ENCODE results near the gene ERF. TPM values are rescaled to one million over a fixed set of nuclear protein-coding genes. Genes with fewer than 3 reads are reported as not detected.
A peak's percentile ranks its signal among the peaks of the same experiment; 100 is the strongest.

The ERF gene
- total and polyA plus RNA-seq, 2 donors (not counting 1 experiment from before 2014, with no cell fraction given): 48.6 to 51.5 TPM

DNA sequence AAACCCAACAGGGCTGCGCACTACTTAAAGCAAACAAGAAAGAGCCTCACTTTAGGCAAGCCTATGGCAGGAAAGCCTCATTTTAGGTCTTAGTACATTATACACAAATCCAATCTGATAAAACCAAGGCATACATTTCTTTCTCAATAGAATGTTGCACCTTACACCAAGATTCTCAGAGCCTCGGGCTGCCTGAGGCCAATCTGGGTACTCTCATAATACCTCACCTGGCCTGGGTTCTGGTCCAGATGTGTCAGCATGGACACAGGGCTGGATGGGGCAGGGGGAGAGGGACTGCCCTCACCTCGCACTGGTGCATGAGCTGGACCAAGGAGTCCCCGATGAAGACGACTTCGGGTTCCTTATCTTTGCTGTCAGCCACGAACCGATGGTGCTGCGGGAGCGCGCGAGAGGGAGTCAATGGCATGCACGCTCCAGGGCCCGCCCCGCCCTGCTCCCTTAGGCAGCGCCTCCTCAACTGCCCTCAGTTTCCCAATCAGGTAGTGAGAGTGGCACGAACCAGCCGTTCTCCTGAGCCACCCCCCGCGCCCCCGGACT, 46.8 kb upstream of the ERF start, which contains the start of gene PRR19:
PRR19 (plus strand) TSS at position 487 of the 558 bp plus-strand sequence. CDS start 7,453 bp downstream, outside the sequence.
- TF ChIP-seq, protein P1, sequence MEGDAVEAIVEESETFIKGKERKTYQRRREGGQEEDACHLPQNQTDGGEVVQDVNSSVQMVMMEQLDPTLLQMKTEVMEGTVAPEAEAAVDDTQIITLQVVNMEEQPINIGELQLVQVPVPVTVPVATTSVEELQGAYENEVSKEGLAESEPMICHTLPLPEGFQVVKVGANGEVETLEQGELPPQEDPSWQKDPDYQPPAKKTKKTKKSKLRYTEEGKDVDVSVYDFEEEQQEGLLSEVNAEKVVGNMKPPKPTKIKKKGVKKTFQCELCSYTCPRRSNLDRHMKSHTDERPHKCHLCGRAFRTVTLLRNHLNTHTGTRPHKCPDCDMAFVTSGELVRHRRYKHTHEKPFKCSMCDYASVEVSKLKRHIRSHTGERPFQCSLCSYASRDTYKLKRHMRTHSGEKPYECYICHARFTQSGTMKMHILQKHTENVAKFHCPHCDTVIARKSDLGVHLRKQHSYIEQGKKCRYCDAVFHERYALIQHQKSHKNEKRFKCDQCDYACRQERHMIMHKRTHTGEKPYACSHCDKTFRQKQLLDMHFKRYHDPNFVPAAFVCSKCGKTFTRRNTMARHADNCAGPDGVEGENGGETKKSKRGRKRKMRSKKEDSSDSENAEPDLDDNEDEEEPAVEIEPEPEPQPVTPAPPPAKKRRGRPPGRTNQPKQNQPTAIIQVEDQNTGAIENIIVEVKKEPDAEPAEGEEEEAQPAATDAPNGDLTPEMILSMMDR (IDR thresholded peaks at IDR 0.05): no peak
- ChIA-PET POLR2A (interaction anchor here (0.7 to 1.6 kb wide), 11 partner anchors 14 to 343 kb away, joined by 3 to 13 read pairs (median 4); partner anchors contain the start of genes GSK3A and RABAC1), CTCF (interaction anchor here (0.5 to 1.4 kb wide), 8 partner anchors 13 to 231 kb away, joined by 3 to 4 read pairs (median 3); partner anchors contain the start of gene POU2F2)
- 6% methylated on average over 20 of the region's 21 CpGs for WGBS (ENCODE audit: insufficient coverage)
- Histone ChIP-seq H3K27me3 (replicated peaks in 1 of 4; ENCODE audit: control extremely low read depth in 1 of 4, control insufficient read depth in 3 of 4, insufficient read depth in 4 of 4, low read length in 3 of 4) (no peaks in the 10 kb centered on the region), H3K4me3 (ENCODE audit: control extremely low read depth in 1 of 5, extremely low read depth in 1 of 5, insufficient read depth in 1 of 5, low read depth in 2 of 5, low read length in 4 of 5) (peak within 1 kb of the TSS; percentile 42 to 80 (median 66)), H2AFZ (ENCODE audit: insufficient read depth, low read depth, low read length, poor library complexity, severe bottlenecking) (peak within 1 kb of the TSS; percentile 81), H3K4me2 (replicated peaks; ENCODE audit: low read depth, low read length, poor library complexity, severe bottlenecking) (peak within 1 kb of the TSS; percentile 85), H3K27ac (ENCODE audit: low read length in 2 of 2) (peak within 1 kb of the TSS in 1 of 2 donors; percentile 3), H3K79me2 (ENCODE audit: control insufficient read depth, insufficient read depth, low read length) (no peaks in the 10 kb centered on the region), H4K20me1 (ENCODE audit: control insufficient read depth, insufficient read depth, low read length, poor library complexity, severe bottlenecking) (no peaks in the 10 kb centered on the region), H3K4me1 (ENCODE audit: control insufficient read depth in 2 of 2, insufficient read depth in 2 of 2, low read length in 2 of 2) (peaks cover 17 to 22% of the 10 kb centered on the region in 2 donors), H3K9ac (ENCODE audit: low read length) (peak within 1 kb of the TSS; percentile 75), H3K36me3 (replicated peaks in 1 of 2; ENCODE audit: control extremely low read depth in 1 of 2, control insufficient read depth in 1 of 2, extremely low read depth in 1 of 2, insufficient read depth in 2 of 2, low read length in 1 of 2) (peaks cover 0 to 2% of the 10 kb centered on the region in 2 experiments), H3K9me3 (ENCODE audit: control extremely low read depth in 1 of 3, control insufficient read depth in 2 of 3, insufficient read depth in 1 of 3, low read length in 2 of 3) (no peaks in the 10 kb centered on the region)
- DNase-seq: no peak
- peak; percentile 3 for ATAC-seq (ENCODE audit: low read depth)
- intact Hi-C loops (cut with micrococcal nuclease): loop anchor here (1.0 kb wide), 6 partner anchors 18 to 122 kb away; partner anchors contain the start of genes MEGF8 and ZNF526
- Mint-ChIP-seq H3K4me1 (peaks cover 25% of the 10 kb centered on the region), H3K27ac (peak within 1 kb of the TSS; percentile 78), H3K4me3 (peak within 1 kb of the TSS; percentile 91), H3K9me3 (ENCODE audit: insufficient read depth) (no peaks in the 10 kb centered on the region), H3K27me3 (no peaks in the 10 kb centered on the region)

DNA sequence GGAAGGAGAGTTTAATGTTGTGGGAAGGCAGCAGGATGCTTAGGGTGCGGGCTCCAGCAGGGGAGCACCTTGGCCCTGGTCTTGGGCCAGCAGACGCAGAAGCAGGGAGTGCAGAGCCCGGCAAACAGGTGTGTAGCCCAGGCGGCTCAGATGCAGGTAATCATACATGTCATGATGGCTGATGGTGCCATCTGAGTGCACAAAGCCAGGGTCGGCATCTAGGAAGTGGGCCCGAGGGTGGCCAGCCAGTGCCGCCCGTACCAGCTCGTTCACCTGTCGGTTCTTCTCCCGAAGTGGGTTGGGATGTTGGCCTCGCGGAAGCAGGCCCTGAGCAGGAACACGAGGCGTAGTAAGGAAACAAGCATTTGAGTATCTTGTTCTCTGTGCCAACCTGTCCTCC, 42.1 kb upstream of the ERF start:
- WGBS (ENCODE audit: insufficient coverage): 96% methylated on average over 11 of the region's 15 CpGs
- H3K4me1 Mint-ChIP-seq: peaks cover 16% of the 10 kb centered on the region
- no peak overlapping the region for H3K27ac Mint-ChIP-seq
- no peaks in the 10 kb centered on the region for H4K20me1 ChIP-seq (ENCODE audit: control insufficient read depth, insufficient read depth, low read length, poor library complexity, severe bottlenecking)
- H3K27ac ChIP-seq (ENCODE audit: low read length in 2 of 2): no peak overlapping the region
- H2AFZ ChIP-seq (ENCODE audit: insufficient read depth, low read depth, low read length, poor library complexity, severe bottlenecking): no peak overlapping the region
- DNase-seq: no peak
- ChIA-PET POLR2A (interaction anchor here (0.6 to 0.8 kb wide), 3 partner anchors 26 to 196 kb away, joined by 3 to 8 read pairs (median 4); no protein-coding TSS in a partner anchor), CTCF (interaction anchor here (0.8 to 2.0 kb wide), 13 partner anchors 9 to 197 kb away, joined by 3 to 12 read pairs (median 3); partner anchors contain the start of gene POU2F2)
- H3K27me3 Mint-ChIP-seq: no peaks in the 10 kb centered on the region
- intact Hi-C loops (cut with micrococcal nuclease): loop anchor here (5.0 kb wide), 1 partner anchor 115 kb away; no protein-coding TSS in a partner anchor
- H3K4me3 ChIP-seq (ENCODE audit: control extremely low read depth in 1 of 5, extremely low read depth in 1 of 5, insufficient read depth in 1 of 5, low read depth in 2 of 5, low read length in 4 of 5): no peak overlapping the region
- H3K27me3 ChIP-seq (replicated peaks in 1 of 4; ENCODE audit: control extremely low read depth in 1 of 4, control insufficient read depth in 3 of 4, insufficient read depth in 4 of 4, low read length in 3 of 4): no peaks in the 10 kb centered on the region
- H3K4me2 ChIP-seq (replicated peaks; ENCODE audit: low read depth, low read length, poor library complexity, severe bottlenecking): no peak overlapping the region
- H3K4me3 Mint-ChIP-seq: no peak overlapping the region
- no peaks in the 10 kb centered on the region for H3K9me3 Mint-ChIP-seq (ENCODE audit: insufficient read depth)
- H3K4me1 ChIP-seq (ENCODE audit: control insufficient read depth in 2 of 2, insufficient read depth in 2 of 2, low read length in 2 of 2): peaks cover 9 to 17% of the 10 kb centered on the region in 2 donors
- H3K9me3 ChIP-seq (ENCODE audit: control extremely low read depth in 1 of 3, control insufficient read depth in 2 of 3, insufficient read depth in 1 of 3, low read length in 2 of 3): no peaks in the 10 kb centered on the region
- H3K36me3 ChIP-seq (replicated peaks in 1 of 2; ENCODE audit: control extremely low read depth in 1 of 2, control insufficient read depth in 1 of 2, extremely low read depth in 1 of 2, insufficient read depth in 2 of 2, low read length in 1 of 2): peaks cover 0 to 27% of the 10 kb centered on the region in 2 experiments
- TF ChIP-seq, protein P1 (IDR thresholded peaks at IDR 0.05): no peak
- TF ChIP-seq EZH2 (IDR thresholded peaks at IDR 0.05; ENCODE audit: borderline replicate concordance, insufficient read depth, low read depth, low read length, poor library complexity, severe bottlenecking): no peak
- no peak for ATAC-seq (ENCODE audit: low read depth)
- H3K9ac ChIP-seq (ENCODE audit: low read length): no peak overlapping the region
- no peaks in the 10 kb centered on the region for H3K79me2 ChIP-seq (ENCODE audit: control insufficient read depth, insufficient read depth, low read length)

Measured in B cell (primary cell).